ENCODE results near the gene LPIN2. TPM values are rescaled to one million over a fixed set of nuclear protein-coding genes. Genes with fewer than 3 reads are reported as not detected.

LPIN2 gene
- total and polyA plus RNA-seq, 2 of the 13 experiments (the other 11 are each of a cell fraction or from before 2014, with no cell fraction given) = 46.0 to 119 TPM

DNA sequence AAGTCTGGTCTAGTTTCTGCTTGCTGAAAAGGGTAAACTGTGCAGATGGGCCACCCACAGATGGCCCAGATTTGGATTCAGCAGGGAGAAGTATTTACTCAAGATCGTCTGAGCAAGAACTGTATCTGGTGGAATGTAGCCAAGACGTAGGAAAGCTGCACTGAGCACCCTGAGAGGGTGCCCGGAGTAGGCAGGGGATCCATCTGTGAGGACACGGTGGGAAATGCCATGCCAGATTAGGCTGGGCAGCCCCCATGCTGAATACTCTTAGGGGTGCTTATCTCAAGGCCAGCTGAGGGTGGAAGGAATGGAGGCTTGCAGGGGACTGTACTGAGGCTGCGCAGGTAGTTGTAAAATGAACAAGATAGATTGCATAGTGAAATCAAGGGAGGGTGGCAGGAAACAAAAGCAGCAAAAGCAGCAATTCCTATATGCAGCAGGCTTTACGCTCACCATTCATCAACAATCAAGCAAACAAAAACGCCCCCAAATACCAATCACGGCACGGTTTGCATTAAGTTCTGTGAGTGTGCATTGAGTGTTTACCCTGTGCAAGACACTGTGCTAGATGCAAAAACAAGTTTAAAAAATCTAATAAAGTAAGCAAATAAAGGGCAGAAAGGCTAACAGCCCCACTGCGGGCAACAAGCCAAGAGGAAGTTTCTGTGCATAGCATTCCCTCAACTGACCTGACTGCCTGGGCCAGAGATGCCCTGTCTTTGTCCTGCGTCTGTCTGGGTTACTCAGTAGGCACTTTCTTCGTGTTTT lies 32.2 kb upstream of the LPIN2 start (continued):
- no peak for TF ChIP-seq LCORL (IDR thresholded peaks at IDR 0.05)
- peak; percentile 39; the same call in 1 of the 2 replicates for TF ChIP-seq LCORL (CRISPR knock-in tag; IDR thresholded peaks at IDR 0.05)
- TF ChIP-seq TBX2 (CRISPR knock-in tag; IDR thresholded peaks at IDR 0.05; ENCODE audit: borderline replicate concordance) = peak; percentile 52; the same call in 1 of the 2 replicates
- 0 out of 2 replicates have a peak, but pooled peaks have one; percentile 15 for TF ChIP-seq ZFX (CRISPR knock-in tag; IDR thresholded peaks at IDR 0.05; ENCODE audit: low read depth)
- TF ChIP-seq ETV5 (CRISPR knock-in tag; IDR thresholded peaks at IDR 0.05; ENCODE audit: borderline replicate concordance) = peak; percentile 47; the same call in 1 of the 2 replicates
- 0 out of 2 replicates have a peak, but pooled peaks have one; percentile 66 for TF ChIP-seq ZSCAN31 (CRISPR knock-in tag; IDR thresholded peaks at IDR 0.05; ENCODE audit: low read depth)
- 0 out of 2 replicates have a peak, but pooled peaks have one; percentile 45 for TF ChIP-seq HOXA3 (CRISPR knock-in tag; IDR thresholded peaks at IDR 0.05)
- 0 out of 2 replicates have a peak, but pooled peaks have one; percentile 31 for TF ChIP-seq POGZ (CRISPR knock-in tag; IDR thresholded peaks at IDR 0.05)
- 0 out of 2 replicates have a peak, but pooled peaks have one; percentile 14 for TF ChIP-seq ZGPAT (CRISPR knock-in tag; IDR thresholded peaks at IDR 0.05)
- no peak for TF ChIP-seq ELF1 (CRISPR knock-in tag; IDR thresholded peaks at IDR 0.05)
- TF ChIP-seq NFIC (IDR thresholded peaks at IDR 0.05; ENCODE audit: low read length) = peak; percentile 52
- peak; percentile 85; the same call in 1 of the 2 replicates for TF ChIP-seq GFI1 (CRISPR knock-in tag; IDR thresholded peaks at IDR 0.05; ENCODE audit: borderline replicate concordance)
- no peak for TF ChIP-seq SMAD1 (CRISPR knock-in tag; IDR thresholded peaks at IDR 0.05; ENCODE audit: borderline replicate concordance, low read depth)
- TF ChIP-seq SALL1 (CRISPR knock-in tag; IDR thresholded peaks at IDR 0.05) = peak; percentile 61
- peak; percentile 74; the same call in 1 of the 2 replicates for TF ChIP-seq RXRB (CRISPR knock-in tag; IDR thresholded peaks at IDR 0.05; ENCODE audit: borderline replicate concordance)
- peak; percentile 20; the same call in 1 of the 2 replicates for TF ChIP-seq SAP130 (CRISPR knock-in tag; IDR thresholded peaks at IDR 0.05; ENCODE audit: low read depth)
- peak; percentile 24 for TF ChIP-seq PRPF4 (IDR thresholded peaks at IDR 0.05; ENCODE audit: low read depth, low read length, poor library complexity, severe bottlenecking)
- TF ChIP-seq ZMYM3 (CRISPR knock-in tag; IDR thresholded peaks at IDR 0.05) = peak; percentile 4; the same call in 1 of the 2 replicates
- no peak for TF ChIP-seq ARNT2 (CRISPR knock-in tag; IDR thresholded peaks at IDR 0.05; ENCODE audit: low read depth)
- TF ChIP-seq ZNF572 (CRISPR knock-in tag; IDR thresholded peaks at IDR 0.05) = 0 out of 2 replicates have a peak, but pooled peaks have one; percentile 32
- peak; percentile 53; the same call in 1 of the 2 replicates for TF ChIP-seq ARID5B (CRISPR knock-in tag; IDR thresholded peaks at IDR 0.05)
- TF ChIP-seq ZBTB20 (CRISPR knock-in tag; IDR thresholded peaks at IDR 0.05; ENCODE audit: borderline replicate concordance, low read depth) = peak; percentile 47; the same call in 1 of the 2 replicates
- TF ChIP-seq SMYD3 (CRISPR knock-in tag; IDR thresholded peaks at IDR 0.05) = peak; percentile 22; the same call in 1 of the 2 replicates

Measured in HepG2 (cell line).